SKM-1 treated with dmso at 0.1 percent for 144 hours (cell line): ENCODE measurements around the gene FAR2.
A peak's percentile ranks its signal among the peaks of the same experiment; 100 is the strongest.
"Not testable (repeated sequence)": the region's sequence is repeated elsewhere in the genome, so short reads cannot be mapped to it uniquely, and the experiment has no call there.

ENCODE experiments used
- DNase-seq: peaks from one replicate; lab custom pipeline; 2025; ENCODE audit not compliant: unreplicated experiment; lab: John Stamatoyannopoulos, UW

Gene FAR2

GRCh38 chr12:29230800-29231560 lies 81.9 kb downstream of the FAR2 start:
- DNase-seq, result no peak

DNA sequence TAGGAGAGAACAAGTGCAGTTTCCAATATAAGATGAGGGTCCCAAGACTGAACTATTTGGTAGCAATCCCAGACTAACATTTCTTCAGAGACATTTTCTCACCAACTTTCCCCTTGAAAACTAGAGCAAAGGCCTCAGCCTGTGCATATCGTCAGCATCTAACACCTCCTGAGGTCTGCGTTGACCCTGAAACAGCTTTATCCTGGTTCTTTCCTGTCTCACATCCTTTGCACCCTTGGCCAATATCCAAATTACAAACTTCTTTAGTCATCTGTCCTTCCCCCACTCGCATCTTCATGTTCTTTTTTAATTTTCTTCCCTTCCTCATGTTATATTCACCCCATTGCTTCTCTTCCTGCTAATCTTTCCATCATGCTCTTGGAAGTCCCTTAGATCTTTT lies 83.0 kb downstream of the FAR2 start:
- no peak for DNase-seq

DNA sequence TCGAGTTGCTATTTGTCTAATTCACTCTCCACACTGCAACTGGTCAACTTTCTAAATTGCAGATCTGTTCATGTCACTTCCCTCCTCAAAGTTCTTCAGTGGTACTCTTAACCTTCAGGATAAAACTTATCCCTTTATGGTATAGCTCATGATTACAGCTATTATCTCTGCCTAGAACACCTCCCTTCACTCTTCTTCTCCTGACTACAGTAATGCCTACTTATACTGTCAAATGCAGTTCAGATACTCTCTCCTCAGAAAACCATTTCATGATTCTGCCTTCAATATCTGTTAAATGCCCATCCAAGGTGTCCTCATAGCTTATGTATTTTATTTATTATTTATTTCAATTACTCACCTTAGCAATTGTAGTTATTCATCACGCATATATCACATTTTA lies 85.5 kb downstream of the FAR2 start:
- DNase-seq, result no peak

GRCh38 chr12:29234965-29235626 lies 86.0 kb downstream of the FAR2 start:
- DNase-seq, result no peak

DNA sequence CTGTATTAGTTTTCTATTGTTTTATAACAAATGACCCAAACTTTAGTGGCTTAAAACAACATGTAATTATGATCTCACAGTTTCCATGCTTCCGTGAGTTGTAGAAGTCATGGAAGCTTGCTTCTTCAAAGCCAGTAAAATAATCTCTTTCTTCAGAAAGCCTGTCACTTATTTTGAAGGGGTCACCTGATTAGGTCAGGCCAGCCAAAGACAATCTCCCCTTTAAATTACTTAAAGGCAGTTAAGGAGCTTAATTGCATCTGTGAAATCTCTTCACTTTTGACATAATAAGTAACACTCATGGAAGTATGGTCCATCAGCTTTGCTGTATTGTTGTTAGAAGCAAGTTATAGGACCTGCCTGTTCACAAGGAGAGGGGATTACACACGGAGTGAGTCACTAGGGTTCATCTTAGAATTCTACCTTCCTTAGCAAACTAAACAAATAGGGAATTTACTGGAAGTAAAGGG lies 89.8 kb downstream of the FAR2 start:
- DNase-seq, result no peak

DNA sequence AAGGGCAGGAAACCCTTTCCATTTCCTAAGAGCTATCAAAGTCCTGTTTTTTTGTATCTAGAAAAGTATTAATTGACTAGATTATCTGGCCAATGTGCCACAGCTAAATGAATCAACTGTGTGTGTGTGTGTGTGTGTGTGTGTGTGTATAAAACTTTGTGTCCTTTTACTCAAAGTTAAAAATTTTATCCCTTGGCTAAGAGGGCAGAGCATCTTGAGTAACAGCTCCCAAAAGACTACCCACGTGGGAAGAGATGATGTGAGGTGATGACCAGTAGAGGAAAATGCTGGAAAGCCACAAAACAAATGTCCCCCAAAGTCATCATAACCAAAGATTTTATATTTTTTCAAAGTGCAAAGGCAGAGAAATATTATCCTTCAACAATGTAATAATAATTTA lies 90.3 kb downstream of the FAR2 start:
- DNase-seq, result no peak

- DNase-seq, result no peak
Observed at GRCh38 chr12:29240441-29240840, 91.4 kb downstream of the FAR2 start.

- peak; percentile 59 for DNase-seq
Observed at GRCh38 chr12:29241821-29242591, 92.9 kb downstream of the FAR2 start.

DNA sequence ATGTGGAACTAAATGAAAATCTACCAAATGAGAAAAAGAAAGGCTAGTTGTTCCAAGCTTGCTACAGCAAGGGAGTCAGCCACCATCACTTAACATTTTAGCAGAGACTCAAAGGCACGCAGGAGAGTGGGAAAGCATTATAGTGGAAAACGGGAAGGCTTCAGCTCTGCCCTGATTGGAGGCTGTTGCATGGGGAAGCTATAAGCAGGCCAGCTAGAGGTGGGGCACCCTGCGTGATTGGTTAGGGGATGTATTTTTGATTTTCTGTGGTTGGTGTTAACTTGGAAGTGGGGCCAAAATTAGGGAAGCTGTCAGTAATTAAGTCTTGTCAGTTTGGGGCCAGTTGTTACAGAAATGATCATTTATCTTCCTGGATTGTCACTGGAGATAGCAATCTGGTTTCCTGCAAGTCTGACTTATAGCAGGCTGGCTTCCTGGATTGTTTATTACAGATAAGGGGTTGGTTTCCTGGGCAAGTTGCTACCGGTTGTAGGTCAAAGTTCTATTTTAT lies 93.9 kb downstream of the FAR2 start:
- DNase-seq, result peak; percentile 7

DNA sequence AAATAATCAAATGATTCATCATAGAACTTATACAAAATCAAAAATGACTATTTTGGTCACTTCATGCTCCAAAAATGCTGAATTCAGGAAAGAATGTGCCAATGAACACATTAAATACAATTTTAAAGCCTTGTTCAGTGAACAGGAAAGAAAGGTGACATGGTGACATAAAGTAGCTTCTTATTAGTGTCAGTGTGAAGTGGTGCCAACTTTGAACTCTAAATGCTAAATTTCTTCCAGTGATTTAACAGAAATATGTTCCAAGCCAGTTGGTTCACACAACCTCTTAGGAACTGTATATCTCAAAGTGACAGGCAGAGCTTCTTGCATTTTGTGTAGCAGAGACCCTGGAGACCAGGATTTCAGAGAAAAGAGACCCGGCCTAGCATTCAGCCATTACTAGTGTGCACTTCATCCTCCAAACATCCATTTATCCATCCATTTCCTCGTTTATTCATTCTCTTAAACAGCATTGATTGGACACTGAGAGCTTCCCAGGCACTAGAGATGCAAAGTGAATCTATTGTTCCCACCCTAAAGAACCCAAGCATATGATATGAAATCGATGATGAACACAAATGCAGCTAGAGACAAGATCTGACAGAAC lies 95.2 kb downstream of the FAR2 start:
- DNase-seq, result no peak

GRCh38 chr12:29245246-29245645 lies 96.2 kb downstream of the FAR2 start:
- DNase-seq, result no peak

GRCh38 chr12:29249930-29250329 lies 100.9 kb downstream of the FAR2 start:
- no peak for DNase-seq

GRCh38 chr12:29253906-29254625 lies 105.0 kb downstream of the FAR2 start:
- no peak for DNase-seq

GRCh38 chr12:29255042-29255441 lies 106.0 kb downstream of the FAR2 start:
- peak; percentile 33 for DNase-seq

- no peak for DNase-seq
Observed at GRCh38 chr12:29256598-29256997, 107.5 kb downstream of the FAR2 start.

DNA sequence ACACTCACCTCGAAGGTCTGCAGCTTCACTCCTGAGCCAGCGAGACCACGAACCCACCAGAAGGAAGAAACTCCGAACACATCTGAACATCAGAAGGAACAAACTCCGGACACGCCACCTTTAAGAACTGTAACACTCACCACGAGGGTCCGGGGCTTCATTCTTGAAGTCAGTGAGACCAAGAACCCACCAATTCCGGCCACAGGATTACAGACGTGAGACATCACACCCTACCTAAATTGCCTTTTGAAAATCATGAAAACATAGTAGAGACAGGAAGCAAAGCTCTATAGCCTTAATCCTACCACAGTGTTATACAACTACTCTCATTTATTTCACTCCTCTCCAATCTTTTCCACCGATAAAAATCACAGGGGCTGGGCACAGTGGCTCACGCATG lies 108.6 kb downstream of the FAR2 start:
- not testable (repeated sequence) for DNase-seq

DNA sequence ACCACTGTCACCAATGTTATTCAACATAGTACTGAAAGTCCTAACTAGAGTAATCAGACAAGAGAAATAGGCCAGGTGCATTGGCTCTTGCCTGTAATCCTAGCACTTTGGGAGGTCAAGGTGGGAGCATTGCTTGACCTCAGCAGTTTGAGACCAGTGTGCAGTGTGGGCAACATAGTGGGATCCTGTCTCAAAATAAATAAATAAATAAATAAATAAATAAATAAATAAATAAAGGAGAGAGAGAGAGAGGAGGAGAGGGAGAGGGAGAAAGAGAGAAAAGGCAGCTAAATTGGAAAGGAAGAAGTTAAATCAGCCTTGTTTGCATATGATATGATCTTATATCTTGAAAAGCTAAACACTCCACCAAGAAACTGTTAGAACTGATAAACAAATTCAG lies 115.3 kb downstream of the FAR2 start:
- DNase-seq, result no peak

- DNase-seq, result no peak
Observed at GRCh38 chr12:29269706-29270408, 120.8 kb downstream of the FAR2 start.

DNA sequence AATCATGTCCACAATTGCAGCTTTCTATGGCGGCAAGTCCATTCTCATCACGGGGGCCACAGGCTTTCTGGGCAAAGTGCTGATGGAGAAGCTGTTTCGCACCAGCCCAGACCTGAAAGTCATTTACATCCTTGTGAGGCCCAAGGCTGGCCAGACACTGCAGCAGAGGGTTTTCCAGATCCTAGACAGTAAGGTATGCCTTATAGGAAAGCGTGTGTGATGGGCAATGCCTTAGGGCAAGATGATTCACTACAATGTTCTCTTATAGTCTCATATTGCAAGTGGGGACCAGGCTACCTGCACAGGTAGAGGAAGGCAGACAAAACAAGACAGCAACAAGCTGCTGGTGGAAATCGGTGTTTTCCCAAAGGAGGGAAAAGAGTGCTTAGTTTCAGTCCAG lies 121.4 kb downstream of the FAR2 start:
- no peak for DNase-seq
